Activated naive CD8-positive, alpha-beta T cell treated with anti-CD3 and anti-CD28 coated beads, Interleukin-2, amount 50 U/mL, for 24 hours (primary cell): ENCODE data around the gene ABL1.
A peak's percentile ranks its signal among the peaks of the same experiment; 100 is the strongest.
"Not testable (repeated sequence)": the region's sequence is repeated elsewhere in the genome, so short reads cannot be mapped to it uniquely, and the experiment has no call there.

Experiments
- ATAC-seq: fragments of 150-1000 bp; cut with Tn5 transposase; one replicate; pipeline ENCODE4 v1.10.0; 2021
- DNase-seq: peaks from one replicate; pipeline ENCODE4 v3.0.0; 2021
- H3K27ac Mint-ChIP-seq: one replicate; pipeline ENCODE4 v1.8.0; 2021; ENCODE audit warnings: mild to moderate bottlenecking, mixed read lengths
- H3K27me3 Mint-ChIP-seq: one replicate; pipeline ENCODE4 v1.8.0; 2021; ENCODE audit warnings: mixed read lengths
- H3K36me3 Mint-ChIP-seq: one replicate; pipeline ENCODE4 v1.8.0; 2021; ENCODE audit warnings: low read depth, mixed read lengths
- H3K4me1 Mint-ChIP-seq: one replicate; pipeline ENCODE4 v1.8.0; 2021; ENCODE audit warnings: mixed read lengths
- H3K4me3 Mint-ChIP-seq: one replicate; pipeline ENCODE4 v1.8.0; 2021; ENCODE audit warnings: mild to moderate bottlenecking, moderate library complexity, mixed read lengths
- H3K9me3 Mint-ChIP-seq: one replicate; pipeline ENCODE4 v1.8.0; 2021; ENCODE audit warnings: mixed read lengths

ABL1 gene

GRCh38 chr9:130834371-130835336 is at the start of gene ABL1:
Gene ABL1 (plus strand): TSS chr9:130835254. CDS start chr9:130835447, 193 bp downstream.
- Mint-ChIP-seq H3K27me3 (no peaks in the 10 kb centered on the region), H3K36me3 (peaks cover 7% of the 10 kb centered on the region)

GRCh38 chr9:130785940-130786508 is 49.0 kb upstream of the ABL1 start:
- no peaks in the 10 kb centered on the region for H3K27me3 Mint-ChIP-seq
- no peak for DNase-seq
- no peak for ATAC-seq
- H3K27ac Mint-ChIP-seq = no peak overlapping the region
- H3K4me3 Mint-ChIP-seq = no peak overlapping the region
- peaks cover 25% of the 10 kb centered on the region for H3K9me3 Mint-ChIP-seq
- peaks cover 7% of the 10 kb centered on the region for H3K36me3 Mint-ChIP-seq
- H3K4me1 Mint-ChIP-seq = peaks cover 6% of the 10 kb centered on the region

More at GRCh38 chr9:130834371-130835336, at the start of gene ABL1:
- DNase-seq (peak; percentile 73), ATAC-seq (peak; percentile 90)
- Mint-ChIP-seq H3K27ac (peak within 1 kb of the TSS; percentile 97), H3K4me3 (peak within 1 kb of the TSS; percentile 94), H3K4me1 (peaks cover 38% of the 10 kb centered on the region), H3K9me3 (no peaks in the 10 kb centered on the region)

DNA sequence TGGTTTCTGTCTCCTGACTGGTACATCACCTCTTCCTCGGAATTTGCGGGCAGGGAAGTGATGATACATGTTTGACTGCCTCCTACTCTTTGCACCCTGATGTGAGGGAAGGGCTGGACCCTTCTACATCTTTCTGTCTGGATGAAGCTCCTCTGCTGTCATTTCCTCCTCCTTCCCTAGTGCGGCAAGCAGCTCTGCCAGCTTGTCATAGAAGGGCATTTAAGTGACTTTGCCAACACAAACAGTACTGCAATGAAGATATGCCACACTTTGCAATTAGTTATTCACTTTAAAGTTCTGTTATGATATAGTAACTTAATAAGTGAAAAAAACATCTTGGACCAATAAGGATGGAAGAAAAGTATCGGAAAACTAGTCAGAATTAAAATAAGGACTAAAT is 48.5 kb upstream of the ABL1 start:
- DNase-seq = no peak
- Mint-ChIP-seq H3K4me1 (peaks cover 6% of the 10 kb centered on the region), H3K36me3 (peaks cover 7% of the 10 kb centered on the region), H3K4me3 (no peak overlapping the region), H3K27me3 (no peaks in the 10 kb centered on the region), H3K9me3 (peaks cover 25% of the 10 kb centered on the region), H3K27ac (no peak overlapping the region)
- no peak for ATAC-seq

- Mint-ChIP-seq H3K4me3 (no peak overlapping the region), H3K27ac (no peak overlapping the region), H3K36me3 (peaks cover 7% of the 10 kb centered on the region), H3K27me3 (no peaks in the 10 kb centered on the region), H3K4me1 (peaks cover 3% of the 10 kb centered on the region), H3K9me3 (peaks cover 25% of the 10 kb centered on the region)
- ATAC-seq (no peak), DNase-seq (no peak)
These were observed 45.0 kb upstream of the ABL1 start for GRCh38 chr9:130789747-130790672.

DNA sequence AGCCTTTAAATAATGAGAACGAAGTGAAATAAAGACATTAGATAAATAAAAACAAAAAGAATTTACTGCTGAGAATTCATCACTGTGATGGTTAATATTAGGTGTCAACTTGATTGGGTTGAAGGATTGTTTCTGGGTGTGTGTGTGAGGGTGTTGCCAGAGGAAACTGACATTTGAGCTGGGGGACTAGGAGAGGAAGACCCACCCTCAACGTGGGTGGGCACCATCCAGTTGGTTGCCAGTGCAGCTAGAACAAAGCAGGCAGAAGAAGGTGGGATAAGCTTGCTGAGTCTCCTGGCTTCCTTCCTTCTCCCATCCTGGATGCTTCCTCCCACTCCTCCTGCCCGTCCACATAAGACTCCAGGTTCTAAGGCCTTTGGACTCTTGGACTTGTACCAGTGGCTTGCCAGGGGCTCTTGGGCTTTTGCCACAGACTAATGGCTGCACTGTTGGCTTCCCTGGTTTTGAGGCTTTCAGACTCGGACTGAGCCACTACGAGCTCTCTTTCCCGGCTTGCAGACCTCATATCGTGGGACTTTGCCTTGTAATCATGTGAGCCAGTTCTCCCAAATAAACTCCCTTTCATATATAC is 43.7 kb upstream of the ABL1 start:
- peaks cover 7% of the 10 kb centered on the region for H3K36me3 Mint-ChIP-seq
- peaks cover 25% of the 10 kb centered on the region for H3K9me3 Mint-ChIP-seq
- no peaks in the 10 kb centered on the region for H3K27me3 Mint-ChIP-seq
- ATAC-seq (no peak), DNase-seq (no peak)
- H3K4me1 Mint-ChIP-seq = peaks cover 3% of the 10 kb centered on the region
- no peak overlapping the region for H3K4me3 Mint-ChIP-seq
- no peak overlapping the region for H3K27ac Mint-ChIP-seq

DNA sequence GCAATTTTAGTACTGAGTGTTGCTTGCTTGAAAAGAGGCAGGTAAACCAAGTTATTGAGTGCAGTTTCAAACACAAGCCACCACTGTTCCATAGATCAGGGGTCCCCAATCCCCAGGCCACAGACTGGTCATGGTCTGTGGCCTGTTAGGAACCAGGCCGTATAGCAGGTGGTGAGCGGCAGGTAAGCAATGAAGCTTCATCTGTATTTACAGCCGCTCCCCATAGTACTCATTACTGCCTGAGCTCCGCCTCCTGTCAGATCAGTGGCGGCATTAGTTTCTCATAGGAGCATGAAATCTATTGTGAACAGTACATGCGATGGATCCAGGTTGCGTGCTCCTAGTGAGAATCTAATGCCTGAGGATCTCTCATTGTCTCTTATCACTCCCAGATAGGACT is 41.5 kb upstream of the ABL1 start:
- Mint-ChIP-seq H3K4me1 (no peaks in the 10 kb centered on the region), H3K4me3 (no peak overlapping the region), H3K36me3 (peaks cover 7% of the 10 kb centered on the region), H3K9me3 (peaks cover 16% of the 10 kb centered on the region), H3K27ac (no peak overlapping the region), H3K27me3 (no peaks in the 10 kb centered on the region)
- ATAC-seq (no peak), DNase-seq (no peak)

DNA sequence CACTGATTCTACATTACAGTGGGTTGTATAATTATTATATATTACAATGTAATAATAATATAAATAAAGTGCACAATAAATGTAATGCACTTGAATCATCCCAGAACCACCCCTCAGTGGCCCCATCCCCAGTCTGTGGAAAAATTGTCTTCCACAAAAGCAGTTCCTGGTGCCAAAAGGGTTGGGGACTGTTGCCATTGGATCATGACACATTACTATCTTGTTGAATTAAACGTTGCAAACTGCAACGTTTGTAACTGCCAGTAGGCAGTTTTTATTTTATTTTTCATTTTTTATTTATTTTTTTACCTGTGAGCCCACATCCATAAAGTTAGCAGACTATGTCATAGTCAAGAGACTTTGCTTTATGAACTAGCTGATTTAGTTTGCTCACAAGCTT is 41.0 kb upstream of the ABL1 start:
- not testable (repeated sequence) for H3K27me3 Mint-ChIP-seq, H3K36me3 Mint-ChIP-seq, H3K4me3 Mint-ChIP-seq, H3K4me1 Mint-ChIP-seq, H3K27ac Mint-ChIP-seq, DNase-seq, ATAC-seq
- H3K9me3 Mint-ChIP-seq = peaks cover 12% of the 10 kb centered on the region

DNA sequence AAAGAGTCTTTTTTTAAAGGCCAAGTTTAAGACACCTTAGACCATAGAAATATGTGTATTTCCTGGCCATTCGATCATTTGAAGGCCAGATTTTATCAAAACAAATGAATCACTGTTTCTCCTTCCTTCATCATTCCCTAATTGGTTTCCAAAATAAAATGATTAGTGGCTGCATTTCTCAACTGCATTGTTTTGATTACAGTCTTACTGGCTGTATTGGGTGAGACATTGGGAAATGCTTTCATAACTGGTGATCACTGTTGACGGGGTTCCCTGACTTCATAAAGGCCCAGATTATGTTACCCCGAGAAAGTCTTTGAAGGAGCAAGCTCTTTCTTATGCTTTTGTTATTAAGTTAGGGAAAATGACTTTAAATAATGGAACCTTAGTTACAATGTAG is 40.6 kb upstream of the ABL1 start:
- not testable (repeated sequence) for ATAC-seq, H3K27me3 Mint-ChIP-seq, H3K9me3 Mint-ChIP-seq, H3K27ac Mint-ChIP-seq, H3K4me1 Mint-ChIP-seq, DNase-seq, H3K4me3 Mint-ChIP-seq, H3K36me3 Mint-ChIP-seq

- H3K36me3 Mint-ChIP-seq = no peaks in the 10 kb centered on the region
- ATAC-seq (no peak), DNase-seq (no peak)
- H3K9me3 Mint-ChIP-seq = peaks cover 2% of the 10 kb centered on the region
- no peak overlapping the region for H3K27ac Mint-ChIP-seq
- no peaks in the 10 kb centered on the region for H3K27me3 Mint-ChIP-seq
- no peak overlapping the region for H3K4me3 Mint-ChIP-seq
- H3K4me1 Mint-ChIP-seq = no peaks in the 10 kb centered on the region
These were observed 40.0 kb upstream of the ABL1 start for GRCh38 chr9:130794923-130795495.

- H3K4me1 Mint-ChIP-seq = peaks cover 15% of the 10 kb centered on the region
- H3K4me3 Mint-ChIP-seq, H3K27ac Mint-ChIP-seq, H3K27me3 Mint-ChIP-seq, H3K9me3 Mint-ChIP-seq, ATAC-seq, H3K36me3 Mint-ChIP-seq, DNase-seq: not testable (repeated sequence)
These were observed 31.9 kb upstream of the ABL1 start for GRCh38 chr9:130803116-130803515.

DNA sequence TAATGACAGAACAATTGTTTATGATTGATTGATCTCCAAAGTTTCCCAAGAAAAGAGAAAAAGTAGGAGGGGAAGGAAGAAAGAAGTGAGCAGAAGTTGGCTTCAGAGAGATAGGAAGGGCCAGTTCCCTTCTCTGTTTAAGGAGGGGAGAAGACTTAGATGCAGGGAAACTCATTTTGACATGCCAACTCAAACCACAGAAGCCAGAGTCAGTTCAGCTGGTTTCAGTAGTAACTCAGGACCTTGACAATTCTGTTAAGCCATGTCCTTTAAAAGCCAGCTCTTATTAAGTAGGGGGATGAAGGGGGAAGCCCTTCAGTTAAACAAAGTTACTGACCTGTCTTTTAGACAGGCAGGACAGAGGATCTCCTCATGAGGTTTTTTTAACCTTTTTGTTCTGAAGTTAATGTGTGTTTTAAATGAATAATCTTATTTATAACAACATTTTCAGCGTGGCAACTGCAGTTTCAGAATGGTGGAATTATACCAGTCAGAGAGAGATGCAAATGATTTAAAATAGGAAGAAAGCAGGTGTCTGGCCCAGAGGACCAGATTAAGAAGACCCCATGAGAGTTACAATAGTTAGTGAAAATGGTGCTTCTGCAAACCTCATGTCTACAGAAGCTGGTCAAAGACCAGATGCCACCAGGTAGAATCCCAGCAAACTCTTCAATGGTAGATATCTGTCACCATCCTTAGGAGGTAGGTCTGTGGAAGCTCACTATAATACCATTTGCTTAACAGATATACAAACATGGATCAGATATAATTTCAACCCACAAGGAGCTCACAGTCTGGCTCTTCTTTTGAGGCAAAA is 29.3 kb upstream of the ABL1 start:
- Mint-ChIP-seq H3K27ac (no peak overlapping the region), H3K9me3 (no peaks in the 10 kb centered on the region), H3K4me1 (peaks cover 15% of the 10 kb centered on the region), H3K4me3 (no peak overlapping the region), H3K27me3 (no peaks in the 10 kb centered on the region), H3K36me3 (no peaks in the 10 kb centered on the region)
- ATAC-seq (no peak), DNase-seq (no peak)

GRCh38 chr9:130806327-130806716 is 28.7 kb upstream of the ABL1 start:
- ATAC-seq (no peak), DNase-seq (no peak)
- Mint-ChIP-seq H3K27ac (no peak overlapping the region), H3K4me3 (no peak overlapping the region), H3K9me3 (no peaks in the 10 kb centered on the region), H3K4me1 (peaks cover 15% of the 10 kb centered on the region), H3K27me3 (no peaks in the 10 kb centered on the region), H3K36me3 (no peaks in the 10 kb centered on the region)

- H3K4me3 Mint-ChIP-seq = no peak overlapping the region
- no peaks in the 10 kb centered on the region for H3K36me3 Mint-ChIP-seq
- ATAC-seq (no peak), DNase-seq (no peak)
- no peak overlapping the region for H3K27ac Mint-ChIP-seq
- H3K4me1 Mint-ChIP-seq = peaks cover 20% of the 10 kb centered on the region
- H3K9me3 Mint-ChIP-seq = peaks cover 4% of the 10 kb centered on the region
- no peaks in the 10 kb centered on the region for H3K27me3 Mint-ChIP-seq
These were observed 24.4 kb upstream of the ABL1 start for GRCh38 chr9:130810609-130811136.
